Germinal center (tissue), 1 donor: ENCODE measurements around the gene DLG1.
"Not testable (repeated sequence)": the region's sequence is repeated elsewhere in the genome, so short reads cannot be mapped to it uniquely, and the experiment has no call there.

Experiments used
- DNase-seq: peaks from one replicate; pipeline ENCODE4 v3.0.0; 2012; ENCODE audit warnings: mixed read lengths, low spot score

DLG1 gene

DNA sequence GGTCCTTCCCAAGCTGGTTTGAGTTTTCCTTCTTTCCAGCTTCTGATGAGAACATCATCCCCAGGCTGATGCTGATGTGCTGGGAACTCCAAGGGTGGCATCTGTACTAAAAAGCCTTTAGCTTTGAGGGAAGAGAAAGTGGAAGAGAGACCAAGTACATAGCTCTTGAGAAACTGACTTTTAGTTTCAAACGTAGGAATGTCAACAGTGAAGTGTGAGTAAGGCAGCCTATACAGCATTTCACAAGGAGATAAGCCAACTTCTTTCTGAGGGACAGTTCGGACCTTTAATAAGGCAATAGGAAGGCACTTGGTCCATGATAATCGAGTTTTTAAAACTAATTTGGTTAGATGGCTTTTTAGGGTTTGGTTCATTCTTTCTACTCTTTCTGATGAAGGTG, 53.7 kb downstream of the DLG1 start:
- DNase-seq: no peak

DNA sequence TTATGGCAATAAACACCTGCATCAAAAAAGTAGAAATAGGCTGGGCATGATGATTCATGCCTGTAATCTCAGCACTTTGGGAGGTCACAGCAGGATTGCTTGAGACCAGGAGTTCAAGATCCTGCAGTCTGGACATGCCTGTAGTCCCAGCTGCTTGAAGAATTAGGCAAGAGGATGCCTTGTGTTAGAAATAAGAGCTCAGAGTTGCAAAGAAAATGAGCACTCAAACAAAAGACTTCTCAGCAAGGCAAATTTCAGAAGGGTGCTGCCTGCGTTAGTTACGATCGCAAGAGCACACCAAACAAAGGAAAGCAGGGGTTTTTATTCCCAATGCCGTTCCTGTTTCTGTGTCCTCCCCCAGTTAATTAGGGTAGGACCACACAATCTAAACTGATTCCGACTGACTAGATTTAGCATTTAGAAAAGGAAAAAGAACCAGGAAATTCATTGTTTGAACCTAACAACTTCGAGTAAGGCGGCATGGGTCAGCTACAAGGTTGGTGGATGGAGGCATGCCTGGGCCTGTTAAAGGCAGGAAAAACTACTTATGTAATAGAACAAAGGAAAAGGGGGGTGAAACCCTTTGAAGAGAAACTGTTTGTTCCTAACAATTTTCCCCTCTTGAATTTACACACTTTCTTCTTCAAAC, 55.5 kb downstream of the DLG1 start:
- no peak for DNase-seq

DNA sequence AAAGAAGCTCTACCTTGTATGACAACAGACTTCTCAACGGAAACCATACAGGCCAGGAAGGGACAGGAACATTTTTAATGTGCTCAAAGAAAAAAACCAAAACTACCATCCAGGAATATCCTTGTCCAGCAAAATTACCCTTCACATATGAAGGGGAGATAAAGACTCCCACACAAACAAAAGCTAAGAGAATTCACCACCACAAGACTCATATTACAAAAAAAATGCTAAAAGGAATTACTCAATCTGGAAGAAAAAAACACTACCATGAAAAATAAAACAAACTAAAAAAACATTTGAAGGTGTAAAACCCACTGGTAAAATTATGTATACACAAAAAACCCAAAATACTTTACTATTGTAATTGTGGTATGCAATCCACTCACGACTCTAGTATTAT, 57.2 kb downstream of the DLG1 start:
- no peak for DNase-seq

DNA sequence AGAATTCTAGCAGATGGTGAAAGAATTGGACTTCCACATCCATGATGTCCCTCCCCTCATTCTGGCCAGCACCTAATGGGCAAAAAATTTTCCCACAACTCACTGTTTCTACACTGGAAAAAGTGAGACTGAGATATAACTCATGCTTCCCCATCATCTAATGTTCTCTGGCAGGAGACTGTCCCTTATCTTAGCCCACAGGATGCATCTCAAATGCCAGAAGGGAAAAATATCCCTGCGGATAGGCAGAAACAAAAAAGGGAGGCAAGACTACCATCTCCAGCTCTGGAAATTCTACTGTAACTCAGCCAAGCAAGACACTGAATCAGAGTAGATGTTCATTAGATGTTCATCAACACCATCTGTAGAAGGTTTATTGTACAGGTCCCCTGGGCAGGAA, 58.6 kb downstream of the DLG1 start:
- DNase-seq: no peak

DNA sequence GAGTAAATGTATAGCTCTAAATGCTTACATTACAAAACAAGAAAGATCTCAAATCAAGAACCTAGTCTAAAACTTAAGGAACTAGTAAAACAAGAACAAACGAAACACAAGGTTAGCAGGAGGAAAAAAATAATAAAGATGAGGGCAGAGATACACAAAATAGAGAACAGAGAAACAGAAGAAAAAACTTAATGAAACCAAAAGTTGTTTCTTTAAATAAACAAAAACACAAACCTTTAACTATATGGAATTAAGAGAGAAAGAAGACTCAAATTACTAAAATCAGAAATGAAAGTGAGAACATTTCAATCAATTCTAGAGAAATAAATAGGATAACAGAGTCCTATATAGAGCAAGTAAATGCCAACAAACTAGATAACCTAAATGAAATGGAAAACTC, 59.6 kb downstream of the DLG1 start:
- DNase-seq: no peak

DNA sequence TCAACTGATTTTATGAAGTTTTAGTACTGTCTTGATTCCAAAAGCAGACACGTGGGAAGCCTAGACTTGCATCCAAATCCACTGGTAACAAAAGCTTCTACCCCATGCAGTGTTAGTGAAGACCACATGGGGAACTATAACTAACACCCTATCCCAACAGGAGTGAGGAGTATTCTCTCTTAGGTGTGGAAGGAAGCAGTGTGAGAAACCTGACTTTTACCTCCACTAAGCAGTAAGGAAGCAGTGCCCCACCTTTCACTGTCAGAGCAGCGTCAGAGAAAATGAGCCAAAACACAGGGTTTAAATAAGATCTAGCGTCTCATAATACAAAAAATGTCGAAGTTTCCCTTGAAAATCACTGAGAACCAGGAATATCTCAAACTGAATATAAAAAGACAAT, 60.5 kb downstream of the DLG1 start:
- no peak for DNase-seq

DNA sequence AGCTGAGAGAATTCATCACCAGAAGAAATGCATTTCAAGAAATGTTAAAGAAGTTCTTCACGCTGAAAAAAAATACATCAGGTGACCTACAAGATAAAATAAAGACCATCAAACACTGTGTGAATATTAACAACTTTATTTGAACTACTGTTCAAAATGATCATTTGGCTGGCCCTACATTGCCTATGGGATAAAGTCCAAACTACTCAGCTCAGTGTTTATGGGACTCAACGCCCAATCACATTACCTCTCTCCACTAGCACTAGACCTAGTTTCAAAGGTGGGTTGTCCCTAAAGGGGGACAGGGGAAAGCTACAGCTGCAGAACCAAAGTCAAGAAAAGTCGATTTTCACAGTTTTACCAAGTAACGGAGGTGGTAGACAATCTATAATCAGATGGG, 62.0 kb downstream of the DLG1 start:
- no peak for DNase-seq

DNA sequence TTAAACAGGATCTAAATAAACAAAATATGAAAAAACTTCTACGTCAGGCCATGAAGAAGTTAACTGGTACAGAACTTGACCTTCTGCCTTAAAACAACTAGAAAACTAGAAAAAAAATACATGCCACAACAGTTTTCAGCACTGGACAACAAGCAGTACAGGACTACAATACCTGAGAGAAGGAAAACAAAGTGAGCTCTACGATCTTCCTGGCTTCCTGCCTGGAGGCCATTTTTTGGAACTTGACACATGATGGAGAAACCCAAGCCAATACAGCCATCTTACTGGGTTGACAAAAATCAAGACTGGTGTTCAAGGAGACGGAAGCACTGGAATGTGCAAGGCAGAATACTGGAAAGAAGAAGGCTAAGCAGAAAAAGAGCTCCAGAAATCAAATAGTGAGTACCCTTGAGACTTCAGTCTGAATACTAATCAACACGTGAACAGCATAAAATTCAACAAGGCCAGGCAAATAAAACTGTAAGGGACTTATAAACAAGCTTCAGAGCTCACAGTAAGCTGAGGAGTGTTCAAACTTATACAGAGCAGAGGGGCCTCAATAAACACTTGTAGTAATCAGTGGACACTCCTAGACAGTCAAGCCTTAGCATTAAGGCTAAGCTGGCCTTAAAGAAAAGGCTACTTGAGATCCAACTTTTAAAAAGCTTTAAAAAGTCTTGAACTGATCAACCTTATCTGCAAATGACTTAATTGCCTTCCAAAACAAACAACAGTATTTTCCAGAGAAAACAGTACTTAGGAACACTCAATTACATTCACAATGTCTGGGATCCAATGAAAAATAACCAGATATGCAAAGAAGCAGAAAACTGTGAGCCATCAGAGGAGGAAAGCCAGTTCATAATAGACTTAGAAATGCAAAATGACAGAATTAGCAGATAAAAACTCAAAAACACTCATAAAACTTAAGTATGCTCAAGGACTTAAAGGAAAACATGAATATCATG, 63.2 kb downstream of the DLG1 start:
- no peak for DNase-seq

DNA sequence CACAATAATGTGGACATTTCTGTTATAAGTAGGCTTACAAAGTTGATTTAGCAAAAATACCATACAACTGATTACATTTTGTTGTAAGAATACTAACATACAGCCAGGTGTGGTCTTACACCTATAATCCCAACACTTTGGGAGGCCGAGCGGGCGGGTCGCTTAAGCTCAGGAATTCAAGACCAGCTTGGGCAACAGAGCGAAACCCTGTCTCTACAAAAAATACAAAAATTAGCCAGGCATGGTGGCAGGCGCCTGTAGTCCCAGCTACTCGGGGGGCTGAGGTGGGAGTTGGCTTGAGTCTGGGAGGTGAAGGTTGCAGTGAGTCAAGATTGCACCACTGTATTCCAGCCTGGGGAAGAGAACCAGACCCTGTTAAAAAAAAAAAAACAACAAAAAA, 67.1 kb downstream of the DLG1 start:
- no peak for DNase-seq

DNA sequence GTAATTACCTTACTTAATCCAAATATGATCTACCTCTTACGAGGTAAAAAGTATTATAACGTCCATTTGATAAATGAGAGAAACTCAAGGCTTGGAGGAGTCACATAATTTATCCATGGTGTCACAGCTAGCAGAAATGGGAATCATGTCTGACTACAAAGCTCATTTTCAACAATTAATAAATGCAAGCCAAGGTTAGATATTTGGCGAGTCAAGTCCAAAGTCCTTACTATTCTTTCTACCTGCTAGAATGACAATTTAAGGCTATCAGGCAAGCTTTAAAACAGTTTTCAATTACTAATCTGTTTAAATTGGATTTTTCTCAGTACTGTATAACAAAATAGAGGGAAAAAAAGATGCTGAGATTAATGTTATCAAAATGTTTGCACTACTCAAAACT, 68.6 kb downstream of the DLG1 start:
- no peak for DNase-seq

DNA sequence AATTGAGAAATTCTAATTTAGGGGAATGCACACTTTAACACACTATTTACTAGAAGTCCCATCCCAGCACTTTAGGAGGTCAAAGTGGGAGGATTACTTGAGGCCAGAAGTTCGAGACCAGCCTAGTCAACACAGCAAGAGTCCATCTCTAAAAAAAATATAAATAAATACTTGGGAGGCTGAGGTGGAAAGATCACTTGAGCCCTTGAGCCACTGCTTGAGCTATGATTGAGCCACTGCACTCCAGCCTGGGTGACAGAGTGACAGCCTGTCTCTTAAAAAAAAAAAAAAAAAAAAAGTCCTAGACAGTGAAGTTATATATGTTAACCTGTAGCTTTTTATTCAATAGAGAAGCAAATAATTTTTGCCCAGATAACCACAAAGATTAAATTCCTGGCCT, 69.2 kb downstream of the DLG1 start:
- no peak for DNase-seq

DNA sequence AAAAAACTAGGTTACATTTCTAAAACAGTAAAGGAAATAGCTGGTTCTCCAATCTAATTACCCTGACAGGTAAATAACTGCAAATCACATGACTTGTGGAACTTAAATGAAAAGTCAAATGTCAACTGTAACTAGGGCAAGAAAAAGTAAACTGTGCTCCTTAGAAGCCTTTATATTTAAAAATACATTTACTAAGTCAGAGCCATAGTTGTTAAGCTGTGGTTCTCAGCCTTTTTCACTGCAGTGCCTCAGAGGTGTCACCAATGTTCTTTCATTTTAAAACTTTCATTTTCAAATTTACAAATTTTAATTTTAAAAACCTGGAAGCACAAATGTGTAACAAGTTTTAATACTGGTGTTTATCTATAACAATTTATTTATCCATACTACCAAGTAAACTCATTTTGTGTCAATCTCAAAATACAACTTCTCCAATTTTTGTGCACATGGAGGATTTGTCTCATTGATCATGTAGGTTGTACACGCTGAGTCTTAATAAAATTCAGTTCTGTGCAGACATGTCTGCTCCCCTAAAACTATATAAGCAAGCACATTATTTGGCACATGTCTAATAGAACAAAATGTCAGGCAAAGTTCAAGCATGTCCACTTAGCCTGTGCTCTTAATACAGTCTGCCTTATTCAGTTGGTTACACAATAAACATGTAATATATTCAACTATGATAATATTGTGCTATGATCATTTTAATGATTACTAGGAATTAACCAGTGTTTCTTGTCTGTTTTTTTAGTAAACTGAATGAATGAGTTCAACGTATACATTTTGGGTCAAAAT, 70.4 kb downstream of the DLG1 start:
- no peak for DNase-seq

DNA sequence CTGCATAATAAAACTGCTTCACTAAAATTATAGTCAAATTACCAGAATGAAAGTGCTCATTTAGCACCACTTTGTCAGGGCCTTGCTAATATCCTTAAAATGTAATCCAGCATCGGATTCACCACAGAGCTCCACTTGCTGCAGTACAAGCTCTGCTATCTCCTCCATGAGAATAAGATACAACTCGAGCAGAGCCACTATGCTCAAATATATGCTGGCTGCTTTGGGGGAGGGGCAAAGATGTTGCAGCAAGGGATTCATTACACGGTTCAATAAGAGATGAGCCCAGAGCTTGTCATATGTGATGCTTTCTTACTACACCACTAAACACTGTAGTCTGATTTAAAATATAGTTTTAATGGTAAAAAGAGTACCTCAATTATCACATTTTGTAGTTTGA, 72.2 kb downstream of the DLG1 start:
- DNase-seq: no peak

DNA sequence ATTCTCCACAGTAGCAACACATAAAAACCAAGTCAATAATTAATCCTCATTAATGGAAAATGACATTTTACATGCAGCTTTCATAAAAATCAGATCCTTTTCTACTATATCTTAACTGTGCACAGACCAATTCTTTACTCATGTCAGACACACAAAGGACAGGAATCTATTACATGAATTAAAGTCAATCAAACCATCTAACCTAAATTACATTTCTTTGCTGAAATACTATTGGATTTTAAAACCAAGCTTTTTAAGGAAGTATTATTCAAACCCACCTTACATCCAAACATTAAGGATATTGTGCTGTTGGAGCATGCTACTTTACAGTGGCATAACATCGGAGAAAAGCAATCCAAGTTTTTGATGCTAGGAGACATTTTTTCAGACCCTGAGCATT, 72.8 kb downstream of the DLG1 start:
- DNase-seq: no peak

DNA sequence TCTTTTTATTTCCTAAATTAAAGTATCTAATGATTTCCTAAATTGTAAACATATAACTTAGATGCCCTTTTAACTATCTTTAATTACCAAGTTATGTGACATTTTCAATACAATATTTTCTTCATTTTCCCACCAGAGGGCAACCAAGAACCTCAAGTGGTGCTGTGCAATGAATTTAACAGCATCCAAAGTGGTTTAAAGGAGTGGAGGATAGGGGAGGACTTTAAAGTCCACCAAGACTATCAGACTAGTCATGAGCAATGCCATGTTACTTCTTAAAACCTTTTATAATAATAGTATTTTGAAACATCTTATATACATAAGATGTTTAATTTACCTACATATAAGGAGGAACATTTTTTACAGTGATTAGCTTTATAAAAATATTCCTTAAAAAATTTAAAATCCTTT, 74.4 kb downstream of the DLG1 start:
- peak; percentile 48 for DNase-seq

DNA sequence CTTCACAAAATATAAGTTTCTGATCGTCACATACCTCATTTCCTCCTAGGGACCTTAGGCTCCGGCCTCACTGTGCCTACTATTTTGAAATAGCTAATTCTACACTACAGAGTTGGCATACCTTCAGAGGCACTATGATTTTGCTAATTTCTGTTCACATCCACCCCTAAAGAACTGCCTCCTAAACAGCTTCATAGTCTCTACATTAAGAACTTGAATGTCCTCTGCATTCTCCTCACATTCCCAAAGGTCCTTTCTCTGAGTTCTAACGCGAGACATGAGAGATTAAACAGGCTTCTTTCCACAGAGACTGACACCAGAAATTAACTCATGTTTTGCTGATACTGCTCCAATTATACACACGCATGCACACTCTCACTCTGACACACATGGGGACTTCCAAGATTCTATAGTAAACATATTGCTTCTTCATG, 75.5 kb downstream of the DLG1 start:
- DNase-seq: no peak

DNA sequence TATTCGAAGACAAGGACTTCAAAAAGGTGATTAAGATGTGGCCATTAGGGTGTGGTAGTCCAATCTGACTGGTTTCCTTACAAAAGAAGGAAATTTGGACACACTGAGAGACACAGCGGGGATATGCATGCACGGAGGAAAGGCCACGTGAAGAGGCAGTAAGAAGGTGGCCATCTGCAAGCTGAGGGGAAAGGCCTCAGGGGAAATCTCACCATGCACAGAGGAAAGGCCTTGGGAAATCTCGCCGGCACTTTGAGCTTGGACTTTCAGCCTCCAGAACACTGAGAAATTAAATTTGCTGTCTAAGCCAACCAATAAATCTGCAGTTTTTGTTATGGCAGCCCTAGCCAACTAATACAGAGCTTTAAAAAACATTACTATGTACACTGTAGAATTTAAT, 78.8 kb downstream of the DLG1 start:
- DNase-seq: no peak

DNA sequence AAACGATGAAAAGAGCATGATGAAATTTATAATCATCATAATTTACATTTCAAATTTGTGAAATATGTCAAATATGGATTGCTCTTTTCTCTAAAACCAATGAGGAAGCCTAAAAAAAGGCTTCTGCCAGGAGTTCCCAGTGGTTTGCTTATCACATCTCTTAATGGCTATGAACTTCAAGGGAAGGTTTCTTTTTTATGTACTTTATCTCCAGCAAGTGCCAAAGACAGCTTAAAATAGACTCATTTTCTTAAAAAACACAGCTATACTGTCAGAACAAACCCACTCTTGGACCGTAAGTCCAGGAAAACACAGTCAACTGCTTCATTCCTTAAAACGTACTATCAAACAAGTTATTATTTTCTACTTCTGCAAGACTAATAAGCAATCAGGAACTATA, 80.2 kb downstream of the DLG1 start:
- no peak for DNase-seq

DNA sequence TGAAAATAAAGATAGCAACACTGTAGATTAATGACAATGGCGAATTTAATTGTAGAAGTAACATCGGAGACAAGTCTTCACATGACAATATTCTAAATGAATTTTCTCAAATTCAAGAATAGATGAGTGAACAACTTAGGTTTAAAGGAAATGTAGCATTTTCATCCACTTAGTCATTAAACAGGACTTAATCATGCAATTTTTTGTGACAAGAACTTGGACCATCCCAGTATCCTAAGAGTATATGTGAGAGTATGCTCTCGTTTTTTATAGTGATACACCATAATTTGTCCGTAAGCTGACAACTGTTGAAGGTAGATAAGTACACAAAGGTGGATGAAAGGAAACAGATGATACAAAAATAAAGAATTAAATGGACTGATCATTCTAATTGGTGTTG, 81.5 kb downstream of the DLG1 start:
- DNase-seq: no peak

DNA sequence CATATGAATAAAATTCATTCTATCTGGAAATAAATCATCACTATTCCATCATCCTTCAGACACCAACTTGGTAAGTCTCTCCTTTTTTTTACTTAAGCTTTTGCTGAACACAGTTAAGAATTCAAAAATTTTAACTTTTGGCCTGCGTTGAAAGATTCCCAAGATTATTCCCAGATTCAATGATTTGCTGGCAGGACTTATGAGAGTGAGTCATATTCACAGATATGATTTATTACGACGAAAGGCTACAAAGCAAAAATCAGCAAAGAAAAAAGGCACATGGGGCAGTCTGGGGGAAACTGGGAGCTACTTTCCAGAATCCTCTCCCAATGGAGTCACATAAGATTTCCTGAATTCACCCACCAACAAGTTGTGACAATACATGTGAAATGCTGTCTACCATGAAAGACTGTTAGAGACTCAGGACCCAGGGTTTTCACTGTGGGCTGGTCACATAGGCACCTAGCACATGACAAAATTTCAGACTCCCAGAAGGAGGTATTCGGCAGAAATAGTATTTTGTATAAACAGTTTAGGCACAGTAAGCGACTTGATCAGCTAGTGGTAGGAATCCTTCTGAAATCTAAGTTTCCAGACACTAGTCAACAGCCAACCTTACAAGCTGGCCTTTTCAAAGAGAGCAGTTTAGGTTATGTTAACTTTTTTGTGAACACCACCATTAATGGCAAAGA, 82.1 kb downstream of the DLG1 start:
- no peak for DNase-seq

DNA sequence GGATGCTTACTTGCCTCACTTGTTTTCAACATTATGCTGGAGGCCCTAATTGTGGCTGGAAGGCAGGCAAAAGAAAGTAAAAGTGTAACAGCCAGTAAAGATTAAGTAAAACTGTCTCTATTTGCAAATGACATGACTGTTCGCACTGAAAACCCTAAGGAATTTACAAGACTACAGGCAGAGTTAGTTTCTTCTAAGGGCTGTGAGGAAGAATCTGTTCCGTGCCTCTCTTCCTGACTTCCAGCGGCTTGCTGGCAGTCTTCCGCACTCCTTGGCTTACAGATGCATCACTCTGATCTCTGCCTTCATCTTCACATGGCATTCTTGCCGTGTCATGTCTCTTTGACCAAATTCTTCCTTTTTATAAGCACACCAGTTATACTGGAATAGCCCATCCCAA, 86.1 kb downstream of the DLG1 start:
- no peak for DNase-seq

DNA sequence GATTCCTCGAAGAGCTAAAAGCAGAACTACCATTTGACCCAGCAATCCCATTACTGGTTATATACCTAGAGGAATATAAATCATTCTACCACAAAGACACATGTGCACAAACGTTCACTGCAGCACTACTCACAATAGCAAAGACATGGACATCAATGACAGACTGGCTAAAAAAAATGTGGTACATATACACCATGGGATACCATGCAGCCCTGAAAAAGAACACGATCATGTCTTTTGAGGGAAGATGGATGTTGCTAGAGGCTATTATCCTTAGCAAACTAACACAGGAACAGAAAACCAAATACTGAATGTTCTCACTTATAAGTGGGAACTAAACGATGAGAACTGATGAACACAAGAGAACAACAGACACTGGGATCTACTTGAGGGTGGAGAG, 86.7 kb downstream of the DLG1 start:
- not testable (repeated sequence) for DNase-seq
